Vagina (tissue), 2 donors: Measurements from ENCODE around the gene ZNF239. TPM values are rescaled to one million over a fixed set of nuclear protein-coding genes. Genes with fewer than 3 reads are reported as not detected.
"Not testable (repeated sequence)": the region's sequence is repeated elsewhere in the genome, so short reads cannot be mapped to it uniquely, and the experiment has no call there.

Experiments used
- DNase-seq, 2 donors: peaks; one replicate each; pipeline ENCODE4 v3.0.0-alpha.2; 2017; ENCODE audit errors: extremely low spot score in 2 of 2
- H3K27ac ChIP-seq: fragments of 200-600 bp; sonication (generic); one replicate; pipeline ENCODE4 v1.5.1; 2019
- H3K27me3 ChIP-seq: fragments of 200-600 bp; sonication (generic); one replicate; pipeline ENCODE4 v1.5.1; 2019
- H3K36me3 ChIP-seq, 2 donors: fragments of 200-600 bp; sonication (generic); one replicate each; pipeline ENCODE4 v1.5.1; 2017 to 2019
- H3K4me1 ChIP-seq: fragments of 200-600 bp; sonication (generic); one replicate; pipeline ENCODE4 v1.5.1; 2019
- H3K4me3 ChIP-seq, 2 donors: fragments of 200-600 bp; sonication (generic); 1 replicate in 1 of 2; 2 replicates in 1 of 2; pipeline ENCODE4 v1.5.1; 2016 to 2019
- H3K9me3 ChIP-seq: fragments of 200-600 bp; sonication (generic); one replicate; pipeline ENCODE4 v1.5.1; 2019
- CTCF ChIP-seq, 3 experiments: fragments of 450-650 bp in 2 of 3; fragments of 200-600 bp in 1 of 3; sonication (generic) in 1 of 3; IDR thresholded peaks; one replicate each; pipeline ENCODE4 v1.5.1; 2017 to 2019; ENCODE audit warnings: antibody characterized with exemption in 3 of 3, mild to moderate bottlenecking in 2 of 3, moderate library complexity in 2 of 3
- POLR2A ChIP-seq, 2 donors: fragments of 450-650 bp; IDR thresholded peaks; one replicate each; pipeline ENCODE4 v1.6.1; 2017; ENCODE audit warnings: antibody characterized with exemption in 2 of 2, mild to moderate bottlenecking in 2 of 2, moderate library complexity in 2 of 2
- POLR2AphosphoS5 ChIP-seq, 2 donors: sonication (generic); formaldehyde crosslinking; IDR thresholded peaks; one replicate each; pipeline ENCODE4 v1.9.0; 2017; ENCODE audit warnings: antibody characterized with exemption in 2 of 2, mild to moderate bottlenecking in 2 of 2, low read depth in 1 of 2; ENCODE audit not compliant: insufficient read depth in 1 of 2
- intact Hi-C: fragments of 100-400 bp; cut with DNase I; formaldehyde crosslinking; loops from one replicate; pipeline ENCODE4 v1.15.1; 2023
- total RNA-seq: library from RNA; depleted of rRNA; stranded (reverse); fragments of >200 nt; gene quantifications from one replicate; pipeline ENCODE4 v1.2.3, GENCODE V29; 2016

The ZNF239 gene
- total RNA-seq, 1 donor from 2014 or later = 3.2 TPM

DNA sequence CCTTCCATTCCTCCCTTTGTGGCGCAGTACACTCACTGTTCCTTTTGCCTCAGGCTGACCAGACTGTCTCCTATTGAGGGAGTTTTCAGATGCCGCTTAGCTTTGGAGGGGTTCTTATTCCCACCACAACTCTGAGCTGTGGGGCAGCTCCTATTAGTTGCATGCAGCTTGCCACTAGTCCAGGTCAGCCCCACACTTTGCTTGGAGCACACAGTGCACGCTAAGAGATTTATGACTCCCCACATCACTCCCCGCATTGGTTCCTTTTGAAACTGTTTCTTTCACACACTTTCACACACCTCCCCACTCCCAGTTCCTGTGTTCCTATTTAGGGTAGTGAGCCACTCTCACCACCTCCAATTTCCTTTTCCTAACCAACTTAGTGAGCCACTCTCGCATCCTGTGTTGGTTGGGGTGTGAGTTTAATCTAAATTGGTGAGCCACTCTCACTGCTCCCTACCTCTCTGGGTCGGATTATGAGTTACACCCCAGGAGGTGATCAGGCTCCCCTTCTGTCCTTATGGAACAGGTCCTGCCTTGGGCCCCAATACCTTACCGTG, 21.4 kb upstream of the ZNF239 start:
- DNase-seq = no peak
- H3K27me3 ChIP-seq = no peaks in the 10 kb centered on the region
- TF ChIP-seq POLR2AphosphoS5 (IDR thresholded peaks at IDR 0.05; ENCODE audit: insufficient read depth in 1 of 2, low read depth in 1 of 2) (no peak), CTCF (IDR thresholded peaks at IDR 0.05) (no peak), POLR2A (IDR thresholded peaks at IDR 0.05) (no peak)
- H3K9me3 ChIP-seq = no peaks in the 10 kb centered on the region
- H3K4me3 ChIP-seq = no peak overlapping the region
- intact Hi-C loops = no loop called here
- peaks cover 17% of the 10 kb centered on the region for H3K4me1 ChIP-seq
- no peaks in the 10 kb centered on the region for H3K36me3 ChIP-seq
- H3K27ac ChIP-seq = no peak overlapping the region

- intact Hi-C loops = no loop called here
- no peak for DNase-seq
- no peak for TF ChIP-seq POLR2AphosphoS5 (IDR thresholded peaks at IDR 0.05; ENCODE audit: insufficient read depth in 1 of 2, low read depth in 1 of 2)
- TF ChIP-seq POLR2A (IDR thresholded peaks at IDR 0.05) = no peak
- TF ChIP-seq CTCF (IDR thresholded peaks at IDR 0.05) = no peak
- no peaks in the 10 kb centered on the region for H3K9me3 ChIP-seq
- H3K27ac ChIP-seq = no peak overlapping the region
- H3K36me3 ChIP-seq = no peaks in the 10 kb centered on the region
- H3K4me3 ChIP-seq = peak overlapping the region; percentile 15 to 19
- H3K4me1 ChIP-seq = peaks cover 17% of the 10 kb centered on the region
- no peaks in the 10 kb centered on the region for H3K27me3 ChIP-seq
These were observed 20.7 kb upstream of the ZNF239 start for GRCh38 chr10:43594944-43595589.

- intact Hi-C loops = no loop called here
- no peak overlapping the region for H3K27ac ChIP-seq
- no peaks in the 10 kb centered on the region for H3K36me3 ChIP-seq
- no peaks in the 10 kb centered on the region for H3K9me3 ChIP-seq
- H3K4me1 ChIP-seq = peaks cover 17% of the 10 kb centered on the region
- no peak for DNase-seq
- no peak overlapping the region for H3K4me3 ChIP-seq
- no peaks in the 10 kb centered on the region for H3K27me3 ChIP-seq
- no peak for TF ChIP-seq POLR2AphosphoS5 (IDR thresholded peaks at IDR 0.05; ENCODE audit: insufficient read depth in 1 of 2, low read depth in 1 of 2)
These were observed 17.0 kb upstream of the ZNF239 start for GRCh38 chr10:43591303-43591904.

DNA sequence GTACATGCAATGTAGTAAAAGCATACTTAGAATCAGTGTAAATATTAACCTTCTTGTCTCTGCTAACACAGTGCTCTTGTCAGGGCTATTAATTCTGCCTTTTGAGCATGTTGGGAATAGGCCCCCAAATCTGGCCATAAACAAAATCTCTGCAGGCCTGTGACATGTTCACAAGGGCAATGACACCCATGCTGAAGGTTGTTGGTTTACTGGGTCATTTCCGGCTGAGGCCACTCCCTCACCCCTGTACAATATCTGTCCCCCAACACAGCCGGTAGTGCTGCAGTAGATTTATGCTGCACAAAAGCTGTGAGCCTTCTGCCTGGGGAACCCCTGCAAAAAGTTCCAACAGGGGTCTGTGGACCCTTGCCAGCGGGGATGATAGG, 12.3 kb upstream of the ZNF239 start:
- H3K27ac ChIP-seq, intact Hi-C loops, H3K27me3 ChIP-seq, H3K4me3 ChIP-seq, DNase-seq, H3K9me3 ChIP-seq, H3K36me3 ChIP-seq, H3K4me1 ChIP-seq: not testable (repeated sequence)

DNA sequence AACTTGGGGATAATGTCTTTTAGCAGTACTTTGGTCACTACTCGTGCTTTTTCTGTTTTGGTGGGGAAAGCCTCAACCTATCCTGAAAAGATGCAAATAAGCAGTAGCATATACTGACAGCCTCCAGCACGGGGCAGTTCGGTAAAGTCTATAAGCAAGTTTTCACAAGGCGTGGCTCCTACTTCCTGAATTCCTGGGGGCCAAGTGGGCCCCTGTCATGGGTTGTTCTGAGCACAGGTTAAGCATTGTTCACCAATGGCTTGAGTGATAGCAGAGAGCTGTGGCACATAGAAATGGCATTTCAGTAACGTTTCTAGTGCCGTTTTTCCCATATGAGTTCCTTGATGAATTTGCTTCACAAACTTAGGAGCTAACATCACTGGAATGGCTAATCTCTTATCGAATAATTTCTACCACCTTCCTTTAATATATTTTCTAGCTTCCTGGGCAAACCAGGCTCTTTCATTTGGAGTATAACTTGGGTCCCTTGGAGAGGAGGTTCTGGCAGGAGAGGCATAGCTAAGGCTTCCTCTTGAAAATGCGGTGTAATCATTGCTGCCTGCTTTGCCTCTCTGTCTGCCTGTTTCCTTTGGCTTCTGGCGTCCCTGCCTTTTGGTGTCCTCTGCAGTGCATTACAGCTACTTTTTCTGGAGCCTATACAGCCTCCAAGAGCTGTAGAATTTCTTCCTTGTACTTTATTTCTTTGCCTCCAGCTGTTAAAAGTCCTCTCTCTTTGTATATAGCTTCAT, 11.7 kb upstream of the ZNF239 start:
- H3K36me3 ChIP-seq = no peaks in the 10 kb centered on the region
- DNase-seq = no peak
- H3K9me3 ChIP-seq = no peaks in the 10 kb centered on the region
- intact Hi-C loops = no loop called here
- TF ChIP-seq CTCF (IDR thresholded peaks at IDR 0.05) (no peak), POLR2AphosphoS5 (IDR thresholded peaks at IDR 0.05; ENCODE audit: insufficient read depth in 1 of 2, low read depth in 1 of 2) (no peak), POLR2A (IDR thresholded peaks at IDR 0.05) (no peak)
- no peak overlapping the region for H3K4me3 ChIP-seq
- no peak overlapping the region for H3K27ac ChIP-seq
- no peaks in the 10 kb centered on the region for H3K27me3 ChIP-seq
- H3K4me1 ChIP-seq = no peaks in the 10 kb centered on the region
